Stimulated activated CD4-positive, alpha-beta T cell treated with anti-CD3 and anti-CD28 coated beads, Interleukin-4, amount 100 ng/mL, for 1 hour (primary cell): ENCODE data around the gene NRIP1.

ENCODE experiments used
- DNase-seq: peaks from one replicate; pipeline ENCODE4 v3.0.0-alpha.2; 2020

The NRIP1 gene

GRCh38 chr21:15064576-15065391 lies at the start of gene NRIP1:
Gene NRIP1 (minus strand): TSS chr21:15065000. CDS start chr21:14968192, 96,808 bp downstream.
- DNase-seq: peak; percentile 83

- no peak for DNase-seq
Observed at GRCh38 chr21:15112858-15113257, 48.1 kb upstream of the NRIP1 start.

- no peak for DNase-seq
Observed at GRCh38 chr21:15108801-15109200, 44.0 kb upstream of the NRIP1 start.

DNA sequence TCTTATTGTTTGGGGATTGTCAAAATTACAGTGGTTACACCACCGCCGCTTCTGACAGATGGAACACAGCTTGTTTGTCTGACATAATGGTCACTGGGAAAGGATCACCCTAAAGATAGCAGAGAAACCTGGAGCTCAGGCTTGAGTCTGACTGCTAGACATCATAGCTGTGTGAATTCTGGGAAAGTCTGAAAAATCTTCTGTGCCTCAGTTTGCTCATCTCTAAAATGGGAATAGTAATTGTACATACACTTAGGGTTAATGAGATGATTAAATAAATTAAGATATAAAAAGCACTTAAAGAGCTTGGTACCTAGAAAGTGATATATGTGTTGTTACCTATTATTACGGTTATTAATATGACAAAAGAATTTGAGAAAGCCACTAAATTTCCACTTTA lies 39.7 kb upstream of the NRIP1 start:
- DNase-seq: no peak

GRCh38 chr21:15098908-15099307 lies 34.1 kb upstream of the NRIP1 start:
- no peak for DNase-seq

GRCh38 chr21:15098181-15098580 lies 33.4 kb upstream of the NRIP1 start:
- no peak for DNase-seq

DNA sequence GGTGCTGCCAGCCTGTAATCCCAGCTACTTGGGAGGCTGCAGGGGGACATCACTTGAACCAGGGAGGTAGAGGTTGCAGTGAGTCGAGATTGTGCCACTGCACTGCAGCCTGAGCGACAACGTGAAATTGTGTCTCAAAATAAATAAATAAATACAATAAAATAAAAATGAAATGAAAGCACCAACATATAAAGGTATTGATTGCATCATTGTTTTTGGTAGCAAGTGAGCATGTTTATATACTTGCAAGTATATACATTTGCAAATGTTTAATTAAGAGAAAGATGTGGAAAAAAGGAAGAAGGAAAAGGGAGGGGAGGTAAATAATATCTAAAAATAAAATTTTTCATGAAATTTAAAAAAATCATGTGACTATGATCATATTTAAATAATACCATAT lies 32.8 kb upstream of the NRIP1 start:
- no peak for DNase-seq

GRCh38 chr21:15096146-15096545 lies 31.3 kb upstream of the NRIP1 start:
- no peak for DNase-seq

GRCh38 chr21:15095326-15095725 lies 30.5 kb upstream of the NRIP1 start:
- no peak for DNase-seq

GRCh38 chr21:15094706-15095105 lies 29.9 kb upstream of the NRIP1 start:
- DNase-seq: no peak

GRCh38 chr21:15093216-15093615 lies 28.4 kb upstream of the NRIP1 start:
- DNase-seq: no peak

DNA sequence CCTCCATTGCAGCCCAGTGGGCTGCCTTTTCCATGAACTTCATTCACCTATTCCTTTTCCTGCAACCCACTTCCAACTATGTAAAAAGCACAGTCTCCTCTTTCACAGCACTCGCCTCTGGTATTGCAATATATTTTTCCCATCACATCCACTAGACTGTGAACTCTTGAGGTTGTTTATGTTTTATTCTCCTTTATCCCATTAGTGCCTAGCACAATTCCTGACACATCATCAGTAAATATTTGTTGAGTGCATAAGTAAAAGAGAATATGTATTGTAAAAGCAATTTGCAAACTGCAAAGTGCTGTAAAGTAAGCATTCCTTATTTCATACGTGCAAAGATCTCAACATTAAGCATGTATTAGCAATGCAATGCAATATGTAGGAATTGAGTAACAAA lies 27.9 kb upstream of the NRIP1 start:
- no peak for DNase-seq

- no peak for DNase-seq
Observed at GRCh38 chr21:15090390-15090789, 25.6 kb upstream of the NRIP1 start.

DNA sequence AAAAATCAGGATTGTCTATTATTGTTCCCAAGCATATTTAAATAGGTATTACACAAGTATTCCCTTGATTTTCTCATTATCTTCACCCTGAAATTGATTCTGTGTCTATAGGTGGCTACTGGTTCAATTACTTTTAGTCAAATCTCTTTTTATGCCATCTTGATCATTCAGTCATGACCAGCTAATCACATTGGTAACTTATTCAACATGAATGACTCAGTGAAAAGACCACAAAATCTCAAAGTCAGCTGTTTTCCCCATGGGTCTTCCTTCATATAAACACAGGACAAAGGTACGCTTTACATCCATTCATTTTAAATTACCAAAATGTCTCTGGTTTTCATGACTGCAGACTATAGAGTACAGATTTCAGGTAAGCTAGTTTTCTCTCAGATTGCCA lies 23.7 kb upstream of the NRIP1 start:
- DNase-seq: no peak

- DNase-seq: no peak
Observed at GRCh38 chr21:15084668-15085067, 19.9 kb upstream of the NRIP1 start.

DNA sequence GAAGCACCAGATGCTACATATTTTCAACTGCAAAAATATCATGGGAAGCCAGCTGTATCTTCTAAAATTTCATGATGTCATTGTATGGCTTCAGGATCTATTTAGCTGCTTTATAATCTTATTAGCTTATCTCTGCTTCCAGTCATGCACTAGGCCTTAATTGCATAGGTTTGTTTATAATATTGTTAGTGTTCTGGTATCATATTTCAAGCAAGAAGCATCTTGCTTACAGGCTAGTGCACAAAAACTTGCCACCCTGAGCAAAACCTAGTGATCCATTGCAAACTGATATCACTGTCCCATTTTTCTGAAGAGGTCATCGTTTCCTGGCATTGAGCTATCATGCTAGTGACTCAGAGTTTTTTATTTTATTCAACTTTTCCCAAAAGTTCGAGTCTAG lies 15.7 kb upstream of the NRIP1 start:
- no peak for DNase-seq

DNA sequence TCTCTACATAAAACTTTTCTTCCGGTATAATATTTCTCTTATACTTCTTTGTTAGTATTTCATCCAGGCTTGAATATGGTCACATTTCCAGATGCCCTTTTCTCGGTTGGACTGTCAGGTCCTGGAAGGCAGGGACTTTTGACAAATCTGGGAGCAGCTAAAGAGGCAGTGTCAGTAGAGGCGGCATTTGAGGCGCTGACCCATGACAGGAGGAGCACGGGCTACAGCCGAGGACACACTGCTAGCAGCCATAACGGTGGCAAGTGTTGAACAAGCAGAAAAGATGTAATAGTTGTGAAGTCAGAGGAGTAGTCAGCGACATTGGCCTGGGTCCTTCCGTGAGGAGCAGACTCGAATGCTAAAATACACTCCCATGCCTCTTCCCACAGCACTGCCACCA lies 14.5 kb upstream of the NRIP1 start:
- no peak for DNase-seq

DNA sequence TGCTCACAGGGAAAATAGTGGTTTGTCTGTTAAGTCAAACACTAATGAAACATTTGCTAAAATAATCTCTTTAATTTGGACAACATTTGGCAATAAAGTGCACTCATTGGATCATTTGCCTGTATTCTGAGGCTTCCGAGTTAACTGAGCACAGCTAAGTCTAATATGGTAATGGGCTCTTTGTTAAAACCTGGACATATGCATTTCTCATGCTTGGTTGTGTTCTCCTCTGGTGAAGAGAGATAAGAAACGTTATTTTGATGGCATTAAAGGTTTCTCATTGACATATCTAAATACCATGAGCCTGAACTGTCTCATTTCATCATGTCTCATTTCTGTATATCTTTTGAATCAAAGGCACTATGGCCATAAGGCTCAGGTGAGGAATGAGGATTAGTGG lies 13.4 kb upstream of the NRIP1 start:
- no peak for DNase-seq

- no peak for DNase-seq
Observed at GRCh38 chr21:15077529-15078145, 12.8 kb upstream of the NRIP1 start.

DNA sequence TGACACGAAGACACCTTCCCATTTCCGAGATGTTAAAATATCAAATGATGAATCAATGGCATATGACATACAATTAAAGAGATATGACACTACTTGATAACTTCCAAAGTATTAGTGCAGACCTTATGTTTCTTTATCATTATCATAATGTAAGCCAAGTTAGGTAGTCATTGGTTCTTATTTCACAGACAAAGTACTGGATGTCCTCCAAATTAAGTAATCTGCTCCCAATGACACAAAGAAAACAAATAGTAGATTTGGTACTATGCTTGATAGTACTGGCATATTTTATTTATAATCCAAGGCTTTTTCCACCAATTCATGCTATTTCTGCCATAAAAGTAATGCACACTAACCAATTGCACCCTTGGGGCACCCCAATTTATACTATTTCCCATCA lies 11.9 kb upstream of the NRIP1 start:
- DNase-seq: no peak

- no peak for DNase-seq
Observed at GRCh38 chr21:15071009-15071408, 6.2 kb upstream of the NRIP1 start.

- DNase-seq: no peak
Observed at GRCh38 chr21:15066123-15066575, 1.3 kb upstream of the NRIP1 start.

DNA sequence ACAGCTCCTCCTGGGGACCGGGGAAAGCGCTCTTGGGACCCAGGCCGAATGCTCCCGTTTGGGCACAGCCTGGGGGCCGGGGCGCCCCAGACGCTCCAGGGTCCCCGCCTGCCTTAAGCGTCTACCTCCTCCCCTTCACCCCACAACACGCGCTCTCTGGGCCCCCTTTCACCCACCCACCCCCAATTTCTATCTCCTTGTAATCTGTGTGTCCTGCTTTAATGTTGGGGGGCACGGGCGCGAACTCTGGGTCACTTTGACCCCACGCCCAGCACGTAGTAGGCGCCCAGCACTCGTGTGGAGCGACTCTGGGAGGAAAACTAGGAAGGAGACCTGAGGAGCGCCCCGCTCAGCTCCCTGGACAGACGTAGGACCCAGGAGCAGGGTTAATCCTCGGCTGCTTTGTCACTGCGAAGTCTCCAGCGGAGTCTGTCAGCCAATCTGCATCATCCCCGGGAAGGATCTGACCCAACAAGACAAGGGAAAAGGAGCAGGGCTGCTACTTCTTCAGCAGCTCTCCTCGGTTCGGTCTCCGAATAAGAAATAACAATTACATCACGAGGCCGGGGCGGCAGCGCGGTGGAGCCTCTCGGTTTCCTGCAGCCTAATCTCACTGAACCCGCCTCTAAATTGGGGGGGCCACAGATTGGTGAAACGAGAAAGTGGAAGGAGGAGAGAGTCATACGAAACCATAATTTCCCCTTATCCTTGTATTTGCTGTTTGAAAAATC lies 757 bp upstream of the NRIP1 start:
- peak; percentile 73 for DNase-seq
